Stimulated activated naive CD8-positive, alpha-beta T cell treated with anti-CD3 and anti-CD28 coated beads, Interleukin-15, Interleukin-2, amounts not matched to agents 100 U/mL and 50 U/mL, for 24 hours (primary cell): ENCODE measurements around the gene NDST1.

Experiments used
- ATAC-seq: fragments of 150-1000 bp; cut with Tn5 transposase; one replicate; pipeline ENCODE4 v1.10.0; 2021
- DNase-seq: peaks from one replicate; pipeline ENCODE4 v3.0.0; 2021

NDST1 gene

GRCh38 chr5:150489360-150490295 lies 18.3 kb upstream of the NDST1 start:
- DNase-seq (no peak), ATAC-seq (no peak)

GRCh38 chr5:150490296-150490669 lies 17.6 kb upstream of the NDST1 start:
- DNase-seq (no peak), ATAC-seq (no peak)

- DNase-seq, result no peak
- no peak for ATAC-seq
Observed at GRCh38 chr5:150490754-150491153, 17.2 kb upstream of the NDST1 start.

- ATAC-seq (no peak), DNase-seq (no peak)
Observed at GRCh38 chr5:150491876-150492275, 16.1 kb upstream of the NDST1 start.

GRCh38 chr5:150492621-150493020 lies 15.3 kb upstream of the NDST1 start:
- no peak for DNase-seq
- peak; percentile 12 for ATAC-seq

- DNase-seq (no peak), ATAC-seq (no peak)
Observed at GRCh38 chr5:150496098-150496497, 11.8 kb upstream of the NDST1 start.

- DNase-seq, result no peak
- no peak for ATAC-seq
Observed at GRCh38 chr5:150496534-150496933, 11.4 kb upstream of the NDST1 start.

GRCh38 chr5:150497274-150497988 lies 10.5 kb upstream of the NDST1 start:
- DNase-seq (no peak), ATAC-seq (no peak)

GRCh38 chr5:150497989-150498317 lies 10.0 kb upstream of the NDST1 start:
- DNase-seq, result no peak

GRCh38 chr5:150498501-150498900 lies 9.4 kb upstream of the NDST1 start:
- ATAC-seq, result no peak

More at GRCh38 chr5:150497989-150498317, 10.0 kb upstream of the NDST1 start:
- ATAC-seq, result no peak

GRCh38 chr5:150498971-150499370 lies 9.0 kb upstream of the NDST1 start:
- ATAC-seq, result no peak
- no peak for DNase-seq

More at GRCh38 chr5:150498501-150498900, 9.4 kb upstream of the NDST1 start:
- no peak for DNase-seq

- no peak for ATAC-seq
- DNase-seq, result no peak
Observed at GRCh38 chr5:150499437-150499956, 8.4 kb upstream of the NDST1 start.

GRCh38 chr5:150500328-150500841 lies 7.5 kb upstream of the NDST1 start:
- no peak for ATAC-seq
- DNase-seq, result no peak

GRCh38 chr5:150500905-150501304 lies 7.0 kb upstream of the NDST1 start:
- ATAC-seq (no peak), DNase-seq (no peak)

GRCh38 chr5:150502106-150502505 lies 5.8 kb upstream of the NDST1 start:
- DNase-seq, result no peak
- no peak for ATAC-seq

GRCh38 chr5:150502847-150503246 lies 5.1 kb upstream of the NDST1 start:
- ATAC-seq, result no peak

GRCh38 chr5:150503386-150503785 lies 4.5 kb upstream of the NDST1 start:
- DNase-seq (no peak), ATAC-seq (no peak)

More at GRCh38 chr5:150502847-150503246, 5.1 kb upstream of the NDST1 start:
- no peak for DNase-seq

GRCh38 chr5:150503977-150504620 lies 3.8 kb upstream of the NDST1 start:
- ATAC-seq (no peak), DNase-seq (no peak)

GRCh38 chr5:150505041-150505511 lies 2.9 kb upstream of the NDST1 start:
- ATAC-seq, result no peak
- DNase-seq, result no peak

- ATAC-seq, result no peak
- no peak for DNase-seq
Observed at GRCh38 chr5:150505816-150506215, 2.1 kb upstream of the NDST1 start.

- no peak for ATAC-seq
Observed at GRCh38 chr5:150506571-150507473, 1.1 kb upstream of the NDST1 start.

More at GRCh38 chr5:150506571-150507473, 1.1 kb upstream of the NDST1 start:
- DNase-seq, result no peak
